H9 (cell line): Measurements from ENCODE around the gene CLEC2D. TPM values are rescaled to one million over a fixed set of nuclear protein-coding genes. Genes with fewer than 3 reads are reported as not detected.

ENCODE experiments used
- DNase-seq: peaks from one replicate; pipeline ENCODE4 v3.0.0-alpha.2; 2017
- H2AFZ ChIP-seq: one replicate; pipeline ENCODE4 v1.6.1; 2013; ENCODE audit warnings: mild to moderate bottlenecking, low read length, control low read depth, moderate library complexity
- H2AK5ac ChIP-seq: 2 replicates; pipeline ENCODE4 v1.6.1; 2013; ENCODE audit warnings: low read length, control low read depth, mixed read lengths; ENCODE audit not compliant: insufficient read length
- H2BK120ac ChIP-seq: one replicate; pipeline ENCODE4 v1.6.1; 2013; ENCODE audit warnings: low read depth, mild to moderate bottlenecking, low read length, control low read depth, inconsistent platforms; ENCODE audit not compliant: poor library complexity, severe bottlenecking
- H2BK12ac ChIP-seq: 2 replicates; pipeline ENCODE4 v1.6.1; 2013; ENCODE audit warnings: low read length, control low read depth, mixed read lengths, low read depth; ENCODE audit not compliant: insufficient read length
- H2BK15ac ChIP-seq: 2 replicates; pipeline ENCODE4 v1.6.1; 2013; ENCODE audit warnings: low read depth, low read length, control low read depth
- H2BK20ac ChIP-seq: one replicate; pipeline ENCODE4 v1.6.1; 2013; ENCODE audit warnings: low read depth, mild to moderate bottlenecking, low read length, control low read depth, inconsistent platforms; ENCODE audit not compliant: poor library complexity, severe bottlenecking
- H2BK5ac ChIP-seq: 2 replicates; pipeline ENCODE4 v1.6.1; 2013; ENCODE audit warnings: low read length, control low read depth, mixed read lengths; ENCODE audit not compliant: insufficient read length
- H3K14ac ChIP-seq: 2 replicates; pipeline ENCODE4 v1.6.1; 2013; ENCODE audit warnings: low read length, control low read depth; ENCODE audit not compliant: insufficient read depth
- H3K18ac ChIP-seq: 2 replicates; pipeline ENCODE4 v1.6.1; 2013; ENCODE audit warnings: low read depth, mild to moderate bottlenecking, mixed read lengths, low read length, control low read depth; ENCODE audit not compliant: insufficient read length
- H3K23ac ChIP-seq: 2 replicates; pipeline ENCODE4 v1.6.1; 2013; ENCODE audit warnings: low read length, control low read depth, mixed read lengths, low read depth; ENCODE audit not compliant: insufficient read length
- H3K23me2 ChIP-seq: 2 replicates; pipeline ENCODE4 v1.6.1; 2013; ENCODE audit warnings: low read depth, mild to moderate bottlenecking, mixed read lengths, low read length, control low read depth; ENCODE audit not compliant: insufficient read length, poor library complexity, severe bottlenecking
- H3K27ac ChIP-seq: 2 replicates; pipeline ENCODE4 v1.5.1; 2013; ENCODE audit warnings: low read length, control low read depth, mixed read lengths, low read depth; ENCODE audit not compliant: insufficient read length
- H3K27me3 ChIP-seq: 2 replicates; pipeline ENCODE4 v1.6.1; 2013; ENCODE audit warnings: low read length, control low read depth, inconsistent platforms; ENCODE audit not compliant: insufficient read depth
- H3K4ac ChIP-seq: 2 replicates; pipeline ENCODE4 v1.6.1; 2013; ENCODE audit warnings: low read depth, mild to moderate bottlenecking, control low read depth, inconsistent platforms, low read length, moderate library complexity
- H3K4me1 ChIP-seq: 2 replicates; pipeline ENCODE4 v1.6.1; 2013; ENCODE audit warnings: low read length, control low read depth, inconsistent platforms; ENCODE audit not compliant: insufficient read depth
- H3K4me2 ChIP-seq: 2 replicates; pipeline ENCODE4 v1.6.1; 2013; ENCODE audit warnings: low read length, control low read depth, mixed read lengths; ENCODE audit not compliant: insufficient read length, insufficient read depth
- H3K56ac ChIP-seq: 2 replicates; pipeline ENCODE4 v1.6.1; 2013; ENCODE audit warnings: low read depth, mild to moderate bottlenecking, mixed read lengths, low read length, control low read depth; ENCODE audit not compliant: insufficient read length
- H3K79me1 ChIP-seq: 2 replicates; pipeline ENCODE4 v1.6.1; 2013; ENCODE audit warnings: low read depth, mild to moderate bottlenecking, moderate library complexity, low read length, control low read depth, inconsistent platforms; ENCODE audit not compliant: insufficient read depth, poor library complexity, severe bottlenecking
- H3K79me2 ChIP-seq: 2 replicates; pipeline ENCODE4 v1.6.1; 2013; ENCODE audit warnings: low read length, control low read depth, inconsistent platforms; ENCODE audit not compliant: insufficient read depth
- H3K9ac ChIP-seq: 2 replicates; pipeline ENCODE4 v1.6.1; 2013; ENCODE audit warnings: low read length, control low read depth, mixed read lengths; ENCODE audit not compliant: insufficient read length; ENCODE audit errors: extremely low read depth
- H3K9me3 ChIP-seq: one replicate; pipeline ENCODE4 v1.6.1; 2013; ENCODE audit warnings: low read depth, low read length, inconsistent platforms; ENCODE audit not compliant: control insufficient read depth
- H3T11ph ChIP-seq: one replicate; pipeline ENCODE4 v1.6.1; 2013; ENCODE audit warnings: mild to moderate bottlenecking, low read length, control low read depth, inconsistent platforms
- H4K20me1 ChIP-seq: one replicate; pipeline ENCODE4 v1.6.1; 2013; ENCODE audit not compliant: control insufficient read depth, insufficient read length, insufficient read depth
- H4K5ac ChIP-seq: 2 replicates; pipeline ENCODE4 v1.6.1; 2013; ENCODE audit warnings: low read depth, mild to moderate bottlenecking, mixed read lengths, low read length, control low read depth; ENCODE audit not compliant: insufficient read length
- H4K8ac ChIP-seq: replicated peaks from 2 replicates; pipeline ENCODE4 v1.6.1; 2013; ENCODE audit warnings: low read length, control low read depth, mixed read lengths, low read depth; ENCODE audit not compliant: insufficient read length
- H4K91ac ChIP-seq: 2 replicates; pipeline ENCODE4 v1.6.1; 2013; ENCODE audit warnings: low read depth, mild to moderate bottlenecking, moderate library complexity, mixed read lengths, low read length, control low read depth; ENCODE audit not compliant: insufficient read length
- H3K27ac Mint-ChIP-seq, 3 experiments: 2 replicates in 2 of 3; 3 replicates in 1 of 3; pipeline ENCODE4 v1.8.0; 2020 to 2021; ENCODE audit warnings: mixed read lengths in 3 of 3, mild to moderate bottlenecking in 1 of 3, moderate library complexity in 1 of 3
- H3K27me3 Mint-ChIP-seq: 2 replicates; pipeline ENCODE4 v1.8.0; 2021; ENCODE audit warnings: low read depth, mild to moderate bottlenecking, moderate library complexity, mixed read lengths
- H3K36me3 Mint-ChIP-seq, 3 experiments: 2 replicates in 2 of 3; 3 replicates in 1 of 3; pipeline ENCODE4 v1.8.0; 2020 to 2021; ENCODE audit warnings: low read depth in 3 of 3, mixed read lengths in 3 of 3; ENCODE audit not compliant: insufficient read depth in 1 of 3
- H3K4me1 Mint-ChIP-seq, 2 experiments: 2 replicates each; pipeline ENCODE4 v1.8.0; 2020; ENCODE audit warnings: mixed read lengths in 2 of 2
- H3K4me3 Mint-ChIP-seq, 2 experiments: 2 replicates in 1 of 2; 3 replicates in 1 of 2; pipeline ENCODE4 v1.8.0; 2020 to 2021; ENCODE audit warnings: mild to moderate bottlenecking in 2 of 2, mixed read lengths in 2 of 2, moderate library complexity in 1 of 2
- H3K9me3 Mint-ChIP-seq, 2 experiments: 2 replicates in 1 of 2; 3 replicates in 1 of 2; pipeline ENCODE4 v1.8.0; 2020; ENCODE audit warnings: mild to moderate bottlenecking in 2 of 2, mixed read lengths in 2 of 2, moderate library complexity in 1 of 2
- total RNA-seq: library from RNA; stranded (reverse); gene quantifications from 2 replicates; pipeline ENCODE4 v1.2.1, GENCODE V29; 2021
- TF ChIP-seq, protein P1 (sequence below): fragments of 200-600 bp; sonication (generic); conservative IDR thresholded peaks from 3 replicates; pipeline ENCODE4 v1.8.0; 2021; ENCODE audit warnings: antibody characterized with exemption, mild to moderate bottlenecking

Gene CLEC2D
- total RNA-seq, 1 experiment from 2014 or later = 2.1 TPM

DNA sequence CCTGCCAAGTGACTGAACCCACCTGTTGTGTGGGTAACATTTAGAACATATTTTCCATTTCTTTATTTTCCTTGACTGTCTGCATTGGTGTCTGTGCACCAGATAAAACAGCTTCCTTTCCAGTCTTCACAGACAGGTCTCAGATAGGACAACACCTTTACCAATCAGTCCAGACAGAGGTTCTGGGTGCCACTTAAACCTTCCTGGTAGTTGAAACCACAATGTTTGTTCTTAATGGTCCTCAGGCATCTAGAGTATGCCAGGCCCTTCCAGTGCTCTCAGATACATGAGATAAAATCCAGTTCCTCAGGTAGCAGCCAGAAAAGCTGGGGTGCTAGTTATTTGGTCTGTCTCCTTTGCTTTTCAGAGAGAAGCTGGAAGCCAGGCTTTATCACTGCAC, 7.0 kb upstream of the CLEC2D start:
- Mint-ChIP-seq H3K4me1 (no peaks in the 10 kb centered on the region), H3K27me3 (no peaks in the 10 kb centered on the region), H3K4me3 (no peak overlapping the region), H3K36me3 (peaks cover 27 to 56% (median 52%) of the 10 kb centered on the region in 3 experiments), H3K9me3 (no peaks in the 10 kb centered on the region), H3K27ac (no peak overlapping the region)
- Histone ChIP-seq H3K56ac (no peak overlapping the region), H2BK12ac (no peak overlapping the region), H3K27me3 (no peaks in the 10 kb centered on the region), H4K8ac (no peak overlapping the region), H3K79me2 (no peaks in the 10 kb centered on the region), H3K23ac (no peak overlapping the region), H2BK20ac (no peak overlapping the region), H2AK5ac (no peak overlapping the region), H4K91ac (no peak overlapping the region), H3K4ac (no peak overlapping the region), H2BK15ac (no peak overlapping the region), H3K23me2 (no peaks in the 10 kb centered on the region), H4K5ac (no peak overlapping the region), H3K9ac (no peak overlapping the region), H3K18ac (no peak overlapping the region), H2BK5ac (no peak overlapping the region), H4K20me1 (no peaks in the 10 kb centered on the region), H2BK120ac (no peak overlapping the region), H3K79me1 (no peaks in the 10 kb centered on the region), H3K27ac (no peak overlapping the region), H3K4me1 (no peaks in the 10 kb centered on the region), H3K14ac (no peak overlapping the region), H3T11ph (no peak overlapping the region), H3K4me2 (no peak overlapping the region), H3K9me3 (no peaks in the 10 kb centered on the region), H2AFZ (no peak overlapping the region)
- DNase-seq = no peak
- TF ChIP-seq, protein P1, sequence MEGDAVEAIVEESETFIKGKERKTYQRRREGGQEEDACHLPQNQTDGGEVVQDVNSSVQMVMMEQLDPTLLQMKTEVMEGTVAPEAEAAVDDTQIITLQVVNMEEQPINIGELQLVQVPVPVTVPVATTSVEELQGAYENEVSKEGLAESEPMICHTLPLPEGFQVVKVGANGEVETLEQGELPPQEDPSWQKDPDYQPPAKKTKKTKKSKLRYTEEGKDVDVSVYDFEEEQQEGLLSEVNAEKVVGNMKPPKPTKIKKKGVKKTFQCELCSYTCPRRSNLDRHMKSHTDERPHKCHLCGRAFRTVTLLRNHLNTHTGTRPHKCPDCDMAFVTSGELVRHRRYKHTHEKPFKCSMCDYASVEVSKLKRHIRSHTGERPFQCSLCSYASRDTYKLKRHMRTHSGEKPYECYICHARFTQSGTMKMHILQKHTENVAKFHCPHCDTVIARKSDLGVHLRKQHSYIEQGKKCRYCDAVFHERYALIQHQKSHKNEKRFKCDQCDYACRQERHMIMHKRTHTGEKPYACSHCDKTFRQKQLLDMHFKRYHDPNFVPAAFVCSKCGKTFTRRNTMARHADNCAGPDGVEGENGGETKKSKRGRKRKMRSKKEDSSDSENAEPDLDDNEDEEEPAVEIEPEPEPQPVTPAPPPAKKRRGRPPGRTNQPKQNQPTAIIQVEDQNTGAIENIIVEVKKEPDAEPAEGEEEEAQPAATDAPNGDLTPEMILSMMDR = no peak
